ENCODE results near the gene NYAP2.

DNA sequence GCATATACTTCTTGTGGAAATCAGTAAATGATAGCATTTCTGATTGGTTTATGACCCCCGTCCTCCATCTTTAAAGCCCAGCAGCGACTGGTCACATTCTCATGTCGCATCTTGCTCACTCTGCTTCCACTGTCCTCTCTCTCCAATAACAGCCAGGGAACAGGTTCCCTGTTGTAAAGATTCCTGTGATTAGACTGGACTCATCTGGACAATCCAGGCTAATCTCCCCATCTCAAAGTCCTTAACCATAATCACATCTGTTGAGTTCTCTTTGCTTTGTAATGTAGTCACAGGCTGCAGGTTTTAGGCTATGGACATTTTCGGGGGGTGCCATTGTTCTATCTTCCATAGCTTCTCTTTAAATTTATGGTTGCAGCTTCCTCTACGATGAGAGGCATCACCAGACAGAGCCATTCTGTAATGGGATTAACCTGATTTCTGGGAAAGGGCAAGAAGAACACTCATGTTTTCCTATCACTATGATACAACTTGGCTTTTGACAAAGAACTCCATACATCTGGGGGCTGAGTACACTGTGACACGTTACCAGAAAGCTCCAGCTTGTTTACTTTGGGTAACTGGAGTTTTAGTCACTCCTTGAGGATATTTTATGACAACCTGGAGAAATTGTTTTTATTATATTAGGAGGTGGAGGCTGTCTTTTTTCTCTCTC lies 159.0 kb downstream of the NYAP2 start:
- TF ChIP-seq, protein P1, sequence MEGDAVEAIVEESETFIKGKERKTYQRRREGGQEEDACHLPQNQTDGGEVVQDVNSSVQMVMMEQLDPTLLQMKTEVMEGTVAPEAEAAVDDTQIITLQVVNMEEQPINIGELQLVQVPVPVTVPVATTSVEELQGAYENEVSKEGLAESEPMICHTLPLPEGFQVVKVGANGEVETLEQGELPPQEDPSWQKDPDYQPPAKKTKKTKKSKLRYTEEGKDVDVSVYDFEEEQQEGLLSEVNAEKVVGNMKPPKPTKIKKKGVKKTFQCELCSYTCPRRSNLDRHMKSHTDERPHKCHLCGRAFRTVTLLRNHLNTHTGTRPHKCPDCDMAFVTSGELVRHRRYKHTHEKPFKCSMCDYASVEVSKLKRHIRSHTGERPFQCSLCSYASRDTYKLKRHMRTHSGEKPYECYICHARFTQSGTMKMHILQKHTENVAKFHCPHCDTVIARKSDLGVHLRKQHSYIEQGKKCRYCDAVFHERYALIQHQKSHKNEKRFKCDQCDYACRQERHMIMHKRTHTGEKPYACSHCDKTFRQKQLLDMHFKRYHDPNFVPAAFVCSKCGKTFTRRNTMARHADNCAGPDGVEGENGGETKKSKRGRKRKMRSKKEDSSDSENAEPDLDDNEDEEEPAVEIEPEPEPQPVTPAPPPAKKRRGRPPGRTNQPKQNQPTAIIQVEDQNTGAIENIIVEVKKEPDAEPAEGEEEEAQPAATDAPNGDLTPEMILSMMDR (IDR thresholded peaks at IDR 0.05; ENCODE audit: low read length) = no peak
- TF ChIP-seq EZH2 (IDR thresholded peaks at IDR 0.05; ENCODE audit: borderline replicate concordance, low read length) = no peak
